ENCODE data around the gene UQCC3. TPM values are rescaled to one million over a fixed set of nuclear protein-coding genes. Genes with fewer than 3 reads are reported as not detected.

Gene UQCC3
- total RNA-seq = 8.6 and 9.4 TPM in 2 replicates

GRCh38 chr11:62671608-62672389 lies at the start of gene UQCC3, which contains the start of gene LBHD1:
UQCC3 (plus strand) TSS chr11:62671673; CDS start chr11:62671746, 73 bp downstream.
LBHD1 (minus strand) TSS chr11:62672267; CDS start chr11:62670031, 2,236 bp downstream.
- Mint-ChIP-seq H3K4me3 (peak within 1 kb of the TSS; percentile 88), H3K4me1 (peaks cover 38% of the 10 kb centered on the region), H3K9me3 (no peaks in the 10 kb centered on the region), H3K36me3 (ENCODE audit: low read depth) (peaks cover 55% of the 10 kb centered on the region), H3K27ac (peak within 1 kb of the TSS; percentile 92), H3K27me3 (no peaks in the 10 kb centered on the region)
- intact Hi-C loops (cut with micrococcal nuclease) = loop anchor here (1.0 to 10.0 kb wide), 7 partner anchors 8 to 1244 kb away; partner anchors contain the start of genes CPSF7, HNRNPUL2, INTS5 and SLC3A2
- peak; percentile 94 for DNase-seq

DNA sequence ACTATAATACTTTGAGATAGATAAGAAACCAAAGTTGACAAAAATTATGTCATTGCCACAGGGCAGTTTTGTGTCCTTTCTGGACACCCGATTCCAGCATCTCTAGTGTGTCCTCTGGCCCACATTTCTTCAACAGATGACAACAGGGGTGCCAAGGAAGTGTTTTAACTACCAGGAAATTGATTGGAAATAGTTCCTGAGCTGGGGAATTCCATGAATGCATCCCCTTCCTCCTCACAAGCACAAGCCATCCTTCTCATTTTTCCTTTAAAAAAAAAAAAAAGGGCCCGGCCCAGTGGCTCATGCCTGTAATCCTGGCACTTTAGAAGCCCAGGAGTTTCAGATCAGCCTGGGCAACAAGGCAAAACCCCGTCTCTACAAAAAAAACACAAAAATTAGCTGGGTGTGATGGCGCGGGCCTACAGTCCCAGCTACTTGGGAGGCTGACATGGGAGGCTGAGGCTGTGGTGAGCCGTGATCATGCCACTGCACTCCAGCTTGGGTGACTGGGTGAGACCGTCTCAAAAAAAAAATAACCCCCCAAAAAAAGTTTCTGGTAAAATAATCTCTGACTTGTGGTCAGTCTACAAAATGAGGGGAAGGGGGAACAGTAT lies 48.9 kb upstream of the UQCC3 start:
- peak overlapping the region; percentile 97 for H3K4me3 Mint-ChIP-seq
- H3K4me1 Mint-ChIP-seq = peaks cover 25% of the 10 kb centered on the region
- DNase-seq = no peak
- H3K27ac Mint-ChIP-seq = peak overlapping the region; percentile 99
- peaks cover 52% of the 10 kb centered on the region for H3K36me3 Mint-ChIP-seq (ENCODE audit: low read depth)
- peaks cover 1% of the 10 kb centered on the region for H3K27me3 Mint-ChIP-seq
- intact Hi-C loops (cut with micrococcal nuclease) = loop anchor here (1.0 to 2.0 kb wide), 6 partner anchors 10 to 42 kb away; partner anchors contain the start of genes C11orf98, CSKMT, EML3 and GANAB
- no peaks in the 10 kb centered on the region for H3K9me3 Mint-ChIP-seq

DNA sequence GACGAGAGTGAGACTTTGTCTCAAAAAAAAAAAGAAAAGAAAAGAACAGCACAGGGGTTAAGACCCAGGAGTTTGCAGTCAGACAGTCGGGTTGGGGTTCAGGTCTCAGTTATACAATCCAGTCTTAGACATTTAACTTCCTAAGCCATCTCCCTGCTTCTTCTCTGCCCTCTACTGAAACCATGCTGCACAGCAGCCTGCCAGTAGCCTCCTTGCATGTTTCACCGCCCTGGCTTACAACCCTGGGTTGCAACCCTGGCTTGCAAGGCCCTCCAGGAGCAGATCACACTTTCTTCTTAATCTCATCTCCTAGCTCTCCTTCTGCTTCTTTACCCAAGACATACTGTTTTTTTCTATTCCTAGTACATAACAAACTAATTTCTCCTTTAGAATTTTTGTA lies 43.8 kb upstream of the UQCC3 start:
- H3K27ac Mint-ChIP-seq = no peak overlapping the region
- DNase-seq = no peak
- intact Hi-C loops (cut with micrococcal nuclease) = no loop called here
- H3K4me3 Mint-ChIP-seq = no peak overlapping the region
- no peaks in the 10 kb centered on the region for H3K9me3 Mint-ChIP-seq
- H3K4me1 Mint-ChIP-seq = peaks cover 7% of the 10 kb centered on the region
- peaks cover 67% of the 10 kb centered on the region for H3K36me3 Mint-ChIP-seq (ENCODE audit: low read depth)
- H3K27me3 Mint-ChIP-seq = no peaks in the 10 kb centered on the region

DNA sequence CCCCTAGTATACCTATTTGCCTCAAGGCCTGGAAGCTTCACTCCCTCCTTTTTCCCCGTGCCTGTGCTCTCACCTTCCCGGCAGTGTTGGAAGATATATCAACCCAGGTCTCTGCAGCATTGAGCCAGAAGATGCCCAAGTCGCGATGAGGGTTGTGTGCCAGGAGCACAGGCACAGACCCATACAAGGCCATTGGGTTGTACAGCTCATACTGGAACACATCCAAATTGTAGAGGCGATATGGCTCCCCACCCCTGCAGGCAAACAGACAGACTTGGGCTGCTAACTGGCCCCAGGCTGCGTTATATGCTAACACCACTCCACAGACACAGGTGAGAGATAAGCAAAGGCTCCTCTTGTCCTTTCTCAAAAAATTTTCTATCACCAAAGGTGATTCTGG lies 39.0 kb upstream of the UQCC3 start:
- intact Hi-C loops (cut with micrococcal nuclease) = no loop called here
- H3K27ac Mint-ChIP-seq = no peak overlapping the region
- DNase-seq = no peak

DNA sequence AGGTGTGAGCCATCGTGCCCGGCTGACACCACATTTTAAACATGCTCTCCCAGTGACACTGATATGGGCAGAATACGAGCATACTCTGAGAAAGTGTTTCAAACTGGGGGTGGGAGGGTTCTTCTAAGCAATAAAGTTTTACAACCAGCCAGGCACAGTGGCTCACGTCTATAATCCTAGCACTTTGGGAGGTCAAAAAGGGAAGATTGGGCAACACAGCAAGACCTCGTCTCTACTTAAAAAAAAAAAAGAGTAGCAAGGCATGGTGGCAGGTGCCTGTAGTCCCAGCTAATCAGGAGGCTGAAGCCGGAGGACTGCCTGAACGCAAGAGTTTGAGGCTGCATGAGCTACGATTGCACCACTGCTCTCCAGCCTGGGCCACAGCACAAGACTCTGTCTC lies 27.3 kb upstream of the UQCC3 start:
- peak overlapping the region; percentile 30 for H3K4me3 Mint-ChIP-seq
- peaks cover 47% of the 10 kb centered on the region for H3K36me3 Mint-ChIP-seq (ENCODE audit: low read depth)
- H3K9me3 Mint-ChIP-seq = no peaks in the 10 kb centered on the region
- H3K4me1 Mint-ChIP-seq = peaks cover 34% of the 10 kb centered on the region
- intact Hi-C loops (cut with micrococcal nuclease) = no loop called here
- H3K27me3 Mint-ChIP-seq = no peaks in the 10 kb centered on the region
- no peak for DNase-seq
- peak overlapping the region; percentile 41 for H3K27ac Mint-ChIP-seq

More for the DNA sequence above, 39.0 kb upstream of the UQCC3 start:
- H3K4me1 Mint-ChIP-seq = peaks cover 14% of the 10 kb centered on the region
- no peaks in the 10 kb centered on the region for H3K27me3 Mint-ChIP-seq
- H3K4me3 Mint-ChIP-seq = no peak overlapping the region
- H3K9me3 Mint-ChIP-seq = no peaks in the 10 kb centered on the region
- H3K36me3 Mint-ChIP-seq (ENCODE audit: low read depth) = peaks cover 72% of the 10 kb centered on the region

DNA sequence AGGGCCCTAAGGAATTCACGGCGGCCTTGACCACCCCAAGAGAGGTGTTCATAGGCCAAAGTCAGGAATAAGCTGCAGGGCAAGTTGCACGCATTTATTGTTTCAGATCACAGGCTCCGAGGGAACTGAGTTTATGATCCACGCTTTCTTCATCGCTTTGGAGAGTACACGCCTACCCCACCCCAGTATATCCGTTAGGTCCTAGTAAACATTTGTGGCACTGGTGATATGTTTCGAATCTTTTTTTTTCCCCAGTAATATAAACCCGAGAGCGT lies 25.9 kb upstream of the UQCC3 start:
- H3K4me1 Mint-ChIP-seq = peaks cover 25% of the 10 kb centered on the region
- intact Hi-C loops (cut with micrococcal nuclease) = no loop called here
- peaks cover 47% of the 10 kb centered on the region for H3K36me3 Mint-ChIP-seq (ENCODE audit: low read depth)
- peak overlapping the region; percentile 96 for H3K27ac Mint-ChIP-seq
- no peaks in the 10 kb centered on the region for H3K9me3 Mint-ChIP-seq
- H3K27me3 Mint-ChIP-seq = no peaks in the 10 kb centered on the region
- no peak for DNase-seq
- peak overlapping the region; percentile 99 for H3K4me3 Mint-ChIP-seq

DNA sequence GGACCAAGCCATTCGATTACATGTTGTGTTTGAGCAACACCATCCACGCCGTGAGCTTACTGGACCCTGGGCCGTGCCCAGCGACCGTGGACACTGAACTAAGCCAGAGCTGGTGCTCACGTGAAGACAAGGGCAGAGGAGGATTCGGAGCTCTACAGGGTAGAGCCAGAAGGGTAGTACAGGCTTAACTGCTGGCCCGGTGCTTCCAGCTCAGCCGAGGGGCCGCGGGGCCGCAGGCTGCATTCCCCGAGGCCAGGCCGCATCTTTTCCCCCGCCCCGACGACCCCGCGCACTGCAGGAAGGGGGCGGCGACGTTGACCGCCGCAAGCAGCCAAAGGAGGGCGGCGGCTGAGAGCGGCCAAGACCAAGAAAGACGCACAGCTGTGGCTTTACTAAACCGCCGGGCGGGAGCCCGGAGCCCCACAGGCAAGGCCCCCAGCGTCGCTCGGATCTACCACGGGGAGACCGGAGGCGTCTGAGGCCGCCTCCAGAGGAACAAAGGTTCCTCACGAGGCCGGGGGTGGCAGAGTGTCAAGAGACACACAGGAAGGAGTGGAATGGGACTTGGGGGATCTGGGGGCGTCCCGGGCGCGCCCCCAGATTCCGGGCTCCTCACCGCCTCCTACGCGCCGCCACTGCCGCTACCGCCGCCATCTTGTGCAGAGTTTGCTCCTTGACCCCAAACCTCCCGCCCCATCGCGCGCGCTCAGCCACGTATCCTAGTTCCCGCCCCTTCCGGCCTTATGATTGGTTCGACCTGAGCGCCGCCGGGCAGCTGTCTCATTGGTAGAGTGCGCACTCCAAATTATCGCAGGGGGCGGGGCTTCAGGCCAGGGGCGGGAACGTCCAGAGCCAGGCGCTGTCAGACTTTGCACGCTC lies 25.3 kb upstream of the UQCC3 start, which contains the start of gene GANAB:
TSS of gene GANAB (minus strand) at position 668 of the 879 bp plus-strand sequence. CDS start at position 654, 14 bp downstream.
- Mint-ChIP-seq H3K27me3 (no peaks in the 10 kb centered on the region), H3K36me3 (ENCODE audit: low read depth) (peaks cover 44% of the 10 kb centered on the region), H3K4me1 (peaks cover 21% of the 10 kb centered on the region), H3K4me3 (peak within 1 kb of the TSS; percentile 99), H3K9me3 (no peaks in the 10 kb centered on the region), H3K27ac (peak within 1 kb of the TSS; percentile 96)
- intact Hi-C loops (cut with micrococcal nuclease) = loop anchor here (1.0 to 2.0 kb wide), 6 partner anchors 19 to 82 kb away; partner anchors contain the start of genes C11orf98, CSKMT, EEF1G and ROM1
- peak; percentile 99 for DNase-seq

GRCh38 chr11:62646825-62647608 lies 24.5 kb upstream of the UQCC3 start:
- H3K27ac Mint-ChIP-seq = peak overlapping the region; percentile 96
- peak overlapping the region; percentile 99 for H3K4me3 Mint-ChIP-seq
- intact Hi-C loops (cut with micrococcal nuclease) = loop anchor here (1.0 to 2.0 kb wide), 6 partner anchors 18 to 81 kb away; partner anchors contain the start of genes C11orf98, CSKMT, EEF1G and ROM1
- peaks cover 41% of the 10 kb centered on the region for H3K36me3 Mint-ChIP-seq (ENCODE audit: low read depth)
- no peak for DNase-seq
- no peaks in the 10 kb centered on the region for H3K9me3 Mint-ChIP-seq
- no peaks in the 10 kb centered on the region for H3K27me3 Mint-ChIP-seq
- H3K4me1 Mint-ChIP-seq = peaks cover 20% of the 10 kb centered on the region

- H3K4me3 Mint-ChIP-seq = no peak overlapping the region
- no peaks in the 10 kb centered on the region for H3K9me3 Mint-ChIP-seq
- peaks cover 24% of the 10 kb centered on the region for H3K4me1 Mint-ChIP-seq
- no peak for DNase-seq
- peaks cover 42% of the 10 kb centered on the region for H3K36me3 Mint-ChIP-seq (ENCODE audit: low read depth)
- no peaks in the 10 kb centered on the region for H3K27me3 Mint-ChIP-seq
- no peak overlapping the region for H3K27ac Mint-ChIP-seq
- intact Hi-C loops (cut with micrococcal nuclease) = loop anchor here (2.0 kb wide), 1 partner anchor 75 kb away; the partner anchor contains the start of gene EEF1G
Observed at GRCh38 chr11:62647609-62648005, 23.9 kb upstream of the UQCC3 start.

- peaks cover 26% of the 10 kb centered on the region for H3K4me1 Mint-ChIP-seq
- intact Hi-C loops (cut with micrococcal nuclease) = no loop called here
- H3K4me3 Mint-ChIP-seq = no peak overlapping the region
- H3K9me3 Mint-ChIP-seq = no peaks in the 10 kb centered on the region
- H3K27ac Mint-ChIP-seq = no peak overlapping the region
- no peak for DNase-seq
- no peaks in the 10 kb centered on the region for H3K27me3 Mint-ChIP-seq
- peaks cover 36% of the 10 kb centered on the region for H3K36me3 Mint-ChIP-seq (ENCODE audit: low read depth)
Observed at GRCh38 chr11:62648185-62648966, 23.1 kb upstream of the UQCC3 start.

- Mint-ChIP-seq H3K27me3 (no peaks in the 10 kb centered on the region), H3K27ac (no peak overlapping the region), H3K9me3 (no peaks in the 10 kb centered on the region), H3K4me1 (peaks cover 29% of the 10 kb centered on the region), H3K4me3 (no peak overlapping the region), H3K36me3 (ENCODE audit: low read depth) (peaks cover 35% of the 10 kb centered on the region)
- no peak for DNase-seq
- intact Hi-C loops (cut with micrococcal nuclease) = no loop called here
Observed at GRCh38 chr11:62648967-62649364, 22.5 kb upstream of the UQCC3 start.

DNA sequence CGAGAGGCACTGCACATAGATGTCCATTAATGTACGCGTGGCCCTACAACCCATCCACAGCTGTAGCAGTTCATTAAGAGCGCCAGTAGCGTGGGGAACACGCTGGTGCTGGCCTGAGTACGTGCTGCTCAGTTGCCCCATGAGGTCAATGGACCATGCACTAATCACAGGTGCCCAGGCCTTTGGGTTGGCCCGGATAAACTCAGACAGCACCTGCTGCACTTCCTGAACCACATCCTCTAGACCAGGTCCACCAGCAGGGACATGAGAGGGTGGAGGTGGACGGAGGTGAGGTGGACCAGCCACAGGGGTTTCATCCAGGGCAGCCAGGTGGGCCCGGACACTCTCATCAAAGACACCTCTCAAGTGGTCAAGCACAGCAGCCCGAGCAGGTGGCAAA lies 22.0 kb upstream of the UQCC3 start:
- Mint-ChIP-seq H3K27ac (no peak overlapping the region), H3K36me3 (ENCODE audit: low read depth) (peaks cover 29% of the 10 kb centered on the region), H3K9me3 (no peaks in the 10 kb centered on the region), H3K27me3 (no peaks in the 10 kb centered on the region), H3K4me3 (no peak overlapping the region), H3K4me1 (peaks cover 30% of the 10 kb centered on the region)
- intact Hi-C loops (cut with micrococcal nuclease) = no loop called here
- DNase-seq = no peak

Measured in activated CD4-positive, alpha-beta T cell treated with anti-CD3 and anti-CD28 coated beads, Interleukin-2, amount 10 ng/mL, durations not matched to agents 24 days and 14 days (primary cell).